Keratinocyte (primary cell): ENCODE results near the gene DOK6.

Experiments used
- CTCF ChIP-seq, 3 experiments: IDR thresholded peaks in 1 of 3; conservative IDR thresholded peaks in 1 of 3; optimal IDR thresholded peaks in 1 of 3; 2 replicates in 2 of 3; 3 replicates in 1 of 3; pipeline versions ENCODE3 to v1.5.1; 2011; ENCODE audit warnings: low read length in 3 of 3, mild to moderate bottlenecking in 3 of 3, moderate library complexity in 2 of 3, control low read depth in 1 of 3, inconsistent platforms in 1 of 3; ENCODE audit not compliant: insufficient read depth in 2 of 3; ENCODE audit errors: extremely low read depth in 1 of 3
- EZH2 ChIP-seq: IDR thresholded peaks from one replicate; pipeline ENCODE4 v1.6.1; 2012; ENCODE audit warnings: inconsistent platforms, mild to moderate bottlenecking, low read length, moderate library complexity

- TF ChIP-seq EZH2 (no peak), CTCF (optimal IDR thresholded peaks at IDR 0.05 in 1 of 3, IDR thresholded peaks at IDR 0.05 in 1 of 3, conservative IDR thresholded peaks at IDR 0.05 in 1 of 3; ENCODE audit: extremely low read depth in 1 of 3, insufficient read depth in 2 of 3, low read length in 3 of 3) (no peak)
Measured at GRCh38 chr18:69664399-69664798, 263.7 kb downstream of the DOK6 start.
